ENCODE measurements around the gene PLOD1. TPM values are rescaled to one million over a fixed set of nuclear protein-coding genes. Genes with fewer than 3 reads are reported as not detected.

PLOD1 gene
- total RNA-seq, 1 donor from 2014 or later, result 66.1 TPM

- intact Hi-C loops (cut with DNase I), result no loop called here
- DNase-seq, result peak; percentile 11
- ATAC-seq (ENCODE audit: poor library complexity), result no peak
These were observed 78.2 kb downstream of the PLOD1 start for GRCh38 chr1:12012560-12013316.

DNA sequence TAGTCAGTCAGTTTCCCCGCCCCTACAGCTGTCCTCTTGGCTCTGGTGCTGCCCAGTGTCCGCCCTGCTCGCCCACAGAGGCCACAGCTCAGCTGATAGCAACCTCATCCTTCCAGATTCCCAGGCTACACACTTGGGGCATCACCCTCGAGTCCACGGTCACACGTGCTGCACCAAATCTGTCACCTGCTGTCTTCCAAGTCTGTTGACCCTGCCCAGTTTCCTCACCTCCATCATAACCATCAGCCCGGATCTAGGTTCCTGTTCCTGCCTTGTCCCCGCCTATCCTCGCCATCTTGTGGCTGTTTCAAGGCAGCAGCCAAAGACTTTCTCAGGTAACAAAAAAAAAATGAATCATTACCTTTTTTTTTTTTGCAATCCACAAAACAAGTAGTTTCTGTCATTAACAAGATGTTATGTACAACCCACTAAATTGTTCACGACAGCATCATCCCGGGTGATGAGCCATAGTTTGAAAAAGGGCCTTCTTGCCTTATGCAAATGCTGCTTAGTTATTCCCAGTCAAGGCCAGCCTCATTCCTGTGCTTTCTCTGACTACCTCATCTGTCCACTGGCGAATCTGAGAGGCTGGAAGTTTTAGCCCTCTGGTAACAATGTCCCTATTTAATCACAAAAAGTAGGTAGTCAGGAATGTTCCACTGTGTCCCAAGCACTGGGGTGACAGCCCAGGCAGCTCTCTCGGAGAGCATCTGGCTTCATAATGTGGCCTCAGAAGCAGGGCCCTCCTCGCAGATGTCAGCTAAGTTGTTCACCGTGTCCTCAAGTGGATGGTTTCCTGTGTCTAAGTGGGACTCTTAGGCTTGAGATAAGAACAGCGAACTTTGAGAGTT, 79.8 kb downstream of the PLOD1 start:
- DNase-seq, result peak; percentile 27
- intact Hi-C loops (cut with DNase I), result no loop called here
- ATAC-seq (ENCODE audit: poor library complexity), result peak; percentile 7

DNA sequence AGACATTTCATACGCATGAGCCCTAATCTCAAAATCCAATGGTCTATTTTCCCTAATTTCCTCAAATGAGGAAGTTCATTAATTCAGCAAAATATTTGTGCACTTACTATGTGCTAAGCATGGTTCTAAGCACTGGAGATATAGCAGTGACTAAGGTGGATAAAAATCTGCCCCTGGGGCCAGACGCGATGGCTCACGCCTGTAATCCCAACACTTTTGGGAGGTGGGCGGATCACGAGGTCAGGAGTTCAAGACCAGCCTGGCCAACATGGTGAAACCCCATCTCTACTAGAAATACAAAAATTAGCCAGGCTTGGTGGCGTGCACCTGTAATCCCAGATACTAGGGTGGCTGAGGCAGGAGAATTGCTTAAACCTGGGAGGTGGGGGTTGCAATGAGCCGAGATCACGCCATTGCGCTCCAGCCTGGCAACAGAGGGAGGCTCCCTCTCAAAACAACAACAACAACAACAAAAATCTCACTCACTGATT, 80.5 kb downstream of the PLOD1 start:
- intact Hi-C loops (cut with DNase I), result no loop called here
- no peak for ATAC-seq (ENCODE audit: poor library complexity)
- DNase-seq, result peak; percentile 5

GRCh38 chr1:12015499-12015898, 81.0 kb downstream of the PLOD1 start:
- intact Hi-C loops (cut with DNase I), result no loop called here
- DNase-seq (no peak), ATAC-seq (ENCODE audit: poor library complexity) (no peak)

DNA sequence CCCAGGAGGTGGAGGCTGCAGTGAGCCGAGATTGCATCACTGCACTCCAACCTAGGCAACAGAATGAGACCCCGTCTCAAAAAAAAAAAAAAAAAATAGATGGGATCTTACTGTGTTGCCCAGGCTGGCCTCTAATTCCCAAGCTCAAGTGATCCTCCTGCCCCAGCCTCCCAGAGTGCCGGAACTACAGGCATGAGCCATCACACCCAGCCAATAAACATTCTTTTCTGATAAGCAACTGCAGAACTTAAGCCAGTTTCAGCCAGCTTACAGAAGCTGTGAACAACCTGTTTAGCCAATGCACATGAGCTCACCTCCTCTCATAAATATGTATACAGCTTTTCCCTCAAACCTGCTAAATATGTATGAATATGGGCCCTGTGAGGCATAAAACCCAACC, 81.7 kb downstream of the PLOD1 start:
- ATAC-seq (ENCODE audit: poor library complexity) (no peak), DNase-seq (peak; percentile 1)
- intact Hi-C loops (cut with DNase I), result no loop called here

GRCh38 chr1:12019858-12020509, 85.5 kb downstream of the PLOD1 start:
- intact Hi-C loops (cut with DNase I), result no loop called here
- peak; percentile 2 for ATAC-seq (ENCODE audit: poor library complexity)
- peak; percentile 35 for DNase-seq

DNA sequence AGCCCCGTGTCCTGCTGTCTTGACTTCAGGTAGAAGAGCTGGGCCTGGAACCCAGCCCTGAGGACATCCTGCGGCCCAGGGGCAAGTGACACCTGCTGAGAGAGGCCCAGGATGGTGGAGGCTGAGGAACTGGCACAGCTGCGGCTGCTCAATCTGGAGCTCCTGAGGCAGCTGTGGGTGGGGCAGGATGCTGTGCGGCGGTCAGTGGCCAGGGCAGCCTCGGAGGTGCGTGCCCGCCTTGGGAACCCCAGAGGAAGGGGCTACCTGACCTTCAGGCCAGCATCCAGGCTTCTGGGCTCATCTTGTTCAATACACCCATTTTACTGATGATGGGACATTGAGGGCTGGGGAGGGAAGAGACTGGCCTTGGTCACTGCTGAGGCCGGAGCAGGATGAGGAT, 87.1 kb downstream of the PLOD1 start:
- intact Hi-C loops (cut with DNase I), result no loop called here
- no peak for ATAC-seq (ENCODE audit: poor library complexity)
- peak; percentile 34 for DNase-seq

DNA sequence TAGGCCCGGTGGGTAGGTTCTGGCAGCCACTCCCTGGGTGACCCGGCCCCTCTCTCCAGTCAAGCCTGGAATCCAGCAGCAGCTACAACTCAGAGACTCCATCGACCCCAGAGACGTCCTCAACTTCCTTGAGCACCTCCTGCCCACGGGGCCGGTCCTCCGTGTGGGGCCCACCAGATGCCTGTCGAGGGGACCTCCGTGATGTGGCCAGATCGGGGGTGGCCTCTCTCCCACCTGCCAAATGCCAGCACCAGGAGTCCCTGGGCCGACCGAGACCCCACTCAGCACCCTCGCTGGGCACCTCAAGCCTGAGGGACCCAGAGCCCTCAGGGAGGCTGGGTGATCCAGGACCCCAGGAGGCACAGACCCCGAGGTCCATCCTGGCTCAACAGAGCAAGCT, 87.5 kb downstream of the PLOD1 start:
- DNase-seq, result peak; percentile 34
- no peak for ATAC-seq (ENCODE audit: poor library complexity)
- intact Hi-C loops (cut with DNase I), result no loop called here

Other genes starting within 250 kb of the PLOD1 start
- 0.05 TPM for gene DRAXIN, start 243.0 kb upstream of the PLOD1 start, total RNA-seq
- 13.6 TPM for gene AGTRAP, start 198.6 kb upstream of the PLOD1 start, total RNA-seq
- gene C1orf167, start 172.5 kb upstream of the PLOD1 start, total RNA-seq, result 2.7 TPM
- 34.6 TPM for gene MTHFR, start 128.8 kb upstream of the PLOD1 start, total RNA-seq
- 15.2 TPM for gene CLCN6, start 128.5 kb upstream of the PLOD1 start, total RNA-seq
- gene NPPA, start 86.9 kb upstream of the PLOD1 start, total RNA-seq, result 25.3 TPM
- gene NPPB, start 75.8 kb upstream of the PLOD1 start, total RNA-seq, result 5.1 TPM
- 31.6 TPM for gene KIAA2013, start 8.3 kb upstream of the PLOD1 start, total RNA-seq
- 648 TPM for gene MFN2, start 45.7 kb downstream of the PLOD1 start, total RNA-seq
- 14.6 TPM for gene MIIP, start 84.8 kb downstream of the PLOD1 start, total RNA-seq
- 0.59 TPM for gene TNFRSF8, start 128.6 kb downstream of the PLOD1 start, total RNA-seq
- gene TNFRSF1B, start 232.3 kb downstream of the PLOD1 start, total RNA-seq, result 13.7 TPM